Left forelimb (tissue), 1 donor: ENCODE measurements around the gene BRD7.

Source experiments
- DNase-seq: peaks from one replicate; pipeline ENCODE4 v3.0.0-alpha.2; 2018; ENCODE audit warnings: low spot score

The BRD7 gene

GRCh38 chr16:50320310-50320709, 48.5 kb downstream of the BRD7 start:
- no peak for DNase-seq

GRCh38 chr16:50318796-50319578, 49.8 kb downstream of the BRD7 start:
- no peak for DNase-seq

GRCh38 chr16:50316848-50317630, 51.7 kb downstream of the BRD7 start:
- no peak for DNase-seq

GRCh38 chr16:50316102-50316847, 52.5 kb downstream of the BRD7 start:
- no peak for DNase-seq

GRCh38 chr16:50315346-50315997, 53.3 kb downstream of the BRD7 start:
- DNase-seq = no peak

- DNase-seq = no peak
These were observed 54.1 kb downstream of the BRD7 start for GRCh38 chr16:50314665-50315064.

- peak; percentile 63 for DNase-seq
These were observed 55.0 kb downstream of the BRD7 start for GRCh38 chr16:50313596-50314478.

GRCh38 chr16:50311891-50312501, 56.8 kb downstream of the BRD7 start:
- peak; percentile 59 for DNase-seq

GRCh38 chr16:50311134-50311528, 57.7 kb downstream of the BRD7 start:
- DNase-seq = no peak

- DNase-seq = peak; percentile 62
These were observed 58.3 kb downstream of the BRD7 start for GRCh38 chr16:50310308-50311133.

GRCh38 chr16:50309527-50310307, 59.1 kb downstream of the BRD7 start:
- DNase-seq = peak; percentile 53

GRCh38 chr16:50309156-50309526, 59.6 kb downstream of the BRD7 start:
- peak; percentile 62 for DNase-seq

- peak; percentile 63 for DNase-seq
These were observed 60.4 kb downstream of the BRD7 start for GRCh38 chr16:50308237-50308965.

- DNase-seq = peak; percentile 37
These were observed 62.5 kb downstream of the BRD7 start for GRCh38 chr16:50306287-50306686.

- peak; percentile 57 for DNase-seq
These were observed 63.2 kb downstream of the BRD7 start for GRCh38 chr16:50305441-50306061.

- peak; percentile 56 for DNase-seq
These were observed 64.0 kb downstream of the BRD7 start for GRCh38 chr16:50304467-50305440.
